Stimulated activated CD4-positive, alpha-beta T cell treated with anti-CD3 and anti-CD28 coated beads, Interleukin-4, amount 100 ng/mL, for 4 hours (primary cell): ENCODE results near the gene ZNF317.
"Not testable (repeated sequence)": the region's sequence is repeated elsewhere in the genome, so short reads cannot be mapped to it uniquely, and the experiment has no call there.

ENCODE experiments used
- DNase-seq, 2 experiments: peaks; one replicate each; pipeline ENCODE4 v3.0.0-alpha.2; 2020

Gene ZNF317

DNA sequence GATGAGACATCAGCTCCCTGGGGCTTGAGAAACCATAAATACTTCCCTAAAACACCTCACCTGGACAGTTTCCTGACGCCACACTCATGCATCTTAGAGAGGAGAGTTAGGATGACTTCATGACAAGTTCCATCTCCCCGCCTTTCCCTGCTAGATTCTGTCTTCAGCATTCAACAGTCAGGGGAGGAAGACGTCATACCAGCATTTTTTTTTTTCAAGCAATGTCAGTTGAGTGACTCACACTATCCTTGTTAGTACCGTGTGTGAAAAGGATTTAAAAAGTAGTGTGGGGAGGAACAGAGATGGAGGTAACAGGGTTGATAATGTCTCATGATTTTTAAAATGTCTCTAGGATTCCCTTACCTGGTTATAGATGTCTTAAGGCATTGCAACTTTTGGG is 38.7 kb downstream of the ZNF317 start, which contains the start of gene OR7D2:
TSS of gene OR7D2 (plus strand) at position 79 of the 400 bp plus-strand sequence. CDS start 6,803 bp downstream, outside the sequence.
- no peak for DNase-seq

GRCh38 chr19:9183000-9183399 is 42.8 kb downstream of the ZNF317 start:
- no peak for DNase-seq

GRCh38 chr19:9187191-9187590 is 47.0 kb downstream of the ZNF317 start:
- DNase-seq = no peak

DNA sequence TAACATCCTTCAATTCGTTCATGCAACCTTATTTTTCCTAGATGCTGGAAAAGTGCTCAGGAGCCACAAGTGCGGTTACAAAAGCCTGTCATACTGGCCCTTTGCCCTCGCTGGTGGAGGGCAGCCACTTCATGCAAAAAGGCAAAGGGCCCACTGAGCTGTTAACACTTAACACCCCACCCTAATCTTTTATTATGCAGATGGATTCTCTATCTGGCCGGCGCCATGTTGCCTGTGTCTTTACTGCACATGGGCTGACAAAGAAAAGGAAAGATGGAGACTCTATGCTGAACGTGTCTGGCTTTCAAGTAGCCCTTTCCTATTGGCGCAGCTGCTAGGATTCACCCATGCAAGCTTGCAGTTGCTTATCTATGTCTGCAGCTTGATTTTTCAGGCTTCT is 49.3 kb downstream of the ZNF317 start:
- DNase-seq = no peak

GRCh38 chr19:9198044-9198443 is 57.8 kb downstream of the ZNF317 start:
- not testable (repeated sequence) for DNase-seq

DNA sequence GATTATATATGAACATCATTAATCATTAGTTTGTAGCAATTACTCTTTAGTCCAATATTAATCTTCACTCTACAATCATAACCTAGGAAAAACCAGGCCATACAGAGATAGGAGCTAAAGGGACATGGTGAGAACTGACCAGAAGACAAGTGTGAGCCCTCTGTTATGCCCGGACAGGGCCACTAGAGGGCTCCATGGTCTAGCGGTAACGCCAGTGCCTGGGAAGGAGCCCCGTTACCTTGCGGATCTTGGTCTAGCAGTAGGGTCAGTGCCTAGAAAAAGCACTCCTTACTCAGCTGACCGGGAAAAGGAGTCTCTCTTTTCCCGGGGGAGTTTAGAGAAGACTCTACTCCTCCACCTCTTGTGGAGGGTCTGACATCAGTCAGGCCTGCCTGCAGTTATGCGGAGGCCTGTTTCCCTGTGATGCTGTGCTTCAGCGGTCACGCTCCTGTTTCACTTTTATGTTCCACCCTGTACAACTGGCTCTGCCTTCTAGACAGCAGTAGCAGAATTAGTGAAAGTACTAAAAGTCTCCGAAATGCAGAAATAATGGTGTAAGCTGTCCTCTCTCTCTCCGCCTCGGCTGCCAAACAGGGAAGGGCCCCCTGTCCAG is 65.4 kb downstream of the ZNF317 start:
- peak; percentile 58 to 59 for DNase-seq
